AG04449 (cell line): ENCODE measurements around the gene CAPN12.

Experiments
- CTCF ChIA-PET: fragments of 350-600 bp; formaldehyde crosslinking; extraction: SDS; loops from one replicate; lab custom pipeline; 2021; ENCODE audit warnings: antibody characterized with exemption; lab: Yijun Ruan, JAX
- POLR2A ChIA-PET: fragments of 400-600, 350-600 bp; formaldehyde crosslinking; extraction: SDS; loops from one replicate; lab custom pipeline; 2020; ENCODE audit warnings: antibody characterized with exemption, inconsistent platforms; lab: Yijun Ruan, JAX
- DNase-seq: peaks from one replicate; pipeline ENCODE4 v3.0.0-alpha.2; 2010; ENCODE audit warnings: low read depth, low spot score
- H3K4me3 ChIP-seq: 2 replicates; pipeline ENCODE4 v1.5.1; 2011; ENCODE audit warnings: low read depth, mild to moderate bottlenecking, control low read depth, low read length
- CTCF ChIP-seq: IDR thresholded peaks from one replicate; pipeline ENCODE4 v1.5.1; 2011; ENCODE audit warnings: mild to moderate bottlenecking, moderate library complexity, low read length, control low read depth, inconsistent platforms; ENCODE audit not compliant: insufficient read depth; ENCODE audit errors: missing control alignments

Gene CAPN12

GRCh38 chr19:38683393-38684077 lies 60.7 kb downstream of the CAPN12 start:
- no peak overlapping the region for H3K4me3 ChIP-seq
- CTCF ChIA-PET: interaction anchor here (1.0 to 2.1 kb wide), 2 partner anchors 13 to 16 kb away, joined by 3 to 7 read pairs; no protein-coding TSS in a partner anchor
- DNase-seq: no peak
- POLR2A ChIA-PET: interaction anchor here (0.6 to 1.6 kb wide), 9 partner anchors 8 to 151 kb away, joined by 3 to 9 read pairs (median 4); partner anchors contain the start of gene ACTN4
- no peak for TF ChIP-seq CTCF

- POLR2A ChIA-PET: interaction anchor here (0.7 to 1.6 kb wide), 7 partner anchors 11 to 35 kb away, joined by 3 to 9 read pairs (median 5); partner anchors contain the start of gene ACTN4
Observed at GRCh38 chr19:38682872-38683392, 61.3 kb downstream of the CAPN12 start.

GRCh38 chr19:38682195-38682867 lies 61.9 kb downstream of the CAPN12 start:
- DNase-seq: no peak
- no peak for TF ChIP-seq CTCF
- ChIA-PET POLR2A (interaction anchor here (0.7 to 1.4 kb wide), 2 partner anchors 12 to 23 kb away, joined by 3 to 9 read pairs; no protein-coding TSS in a partner anchor), CTCF (interaction anchor here (0.7 to 2.1 kb wide), 4 partner anchors 11 to 277 kb away, joined by 3 to 7 read pairs (median 4); no protein-coding TSS in a partner anchor)
- no peak overlapping the region for H3K4me3 ChIP-seq

More at GRCh38 chr19:38682872-38683392, 61.3 kb downstream of the CAPN12 start:
- TF ChIP-seq CTCF: no peak
- no peak overlapping the region for H3K4me3 ChIP-seq
- CTCF ChIA-PET: interaction anchor here (0.9 to 2.1 kb wide), 3 partner anchors 12 to 28 kb away, joined by 3 to 7 read pairs (median 4); no protein-coding TSS in a partner anchor
- no peak for DNase-seq
